ENCODE measurements around the gene FAM107A.

The FAM107A gene

DNA sequence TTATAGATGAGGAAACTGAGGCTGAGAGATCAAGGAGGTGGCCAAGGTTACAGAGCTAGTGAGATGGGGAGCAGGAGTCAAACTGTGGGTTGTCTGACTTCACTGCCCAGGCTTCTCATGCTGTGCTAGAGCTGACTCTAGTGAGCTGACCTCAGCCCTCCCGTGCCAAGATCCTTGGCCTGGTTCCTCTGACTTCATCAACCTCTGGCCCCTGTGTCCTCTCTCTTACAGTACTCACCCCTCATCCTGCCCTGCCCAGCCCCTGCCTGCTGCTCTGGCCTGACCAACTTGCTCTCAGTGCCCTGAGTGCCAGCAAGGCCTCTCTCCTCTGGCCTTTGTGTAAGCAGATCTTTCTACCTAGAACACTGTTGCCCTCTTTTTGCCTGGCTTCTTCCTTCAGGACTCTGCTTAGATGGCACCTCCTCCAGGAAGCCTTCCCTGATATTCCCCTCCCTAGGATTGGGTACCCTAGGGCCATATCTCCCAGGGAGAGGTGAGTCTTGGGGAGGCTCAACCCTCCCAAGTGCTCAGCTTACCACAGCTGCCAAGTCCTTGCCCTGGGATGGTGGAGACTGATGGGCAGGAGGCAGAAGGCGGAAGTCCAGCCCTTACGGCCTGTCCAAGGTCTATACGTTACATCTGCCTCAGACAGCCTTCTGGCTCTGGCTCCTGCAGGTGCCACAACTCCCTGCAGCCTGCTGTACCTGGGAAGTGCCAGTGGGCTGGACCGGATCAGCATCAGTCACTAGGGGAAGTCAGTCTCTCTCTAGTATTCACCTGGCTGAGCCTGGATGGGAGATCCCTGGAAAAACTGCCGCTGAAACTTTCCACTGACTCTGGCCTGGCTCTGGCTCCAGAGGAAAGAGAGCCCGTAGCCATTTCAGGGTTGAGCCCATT lies 36.3 kb upstream of the FAM107A start:
- DNase-seq, result no peak
- Histone ChIP-seq H3K36me3 (no peaks in the 10 kb centered on the region), H3K9me3 (no peaks in the 10 kb centered on the region), H3K27ac (no peak overlapping the region), H3K4me3 (no peak overlapping the region), H3K4me1 (no peaks in the 10 kb centered on the region), H3K27me3 (no peaks in the 10 kb centered on the region)
- TF ChIP-seq CTCF (IDR thresholded peaks at IDR 0.05), result no peak
- intact Hi-C loops (cut with DNase I; ENCODE audit: low total_unique reads), result no loop called here

GRCh38 chr3:58612830-58613229 lies 35.6 kb upstream of the FAM107A start:
- TF ChIP-seq CTCF (IDR thresholded peaks at IDR 0.05), result no peak
- Histone ChIP-seq H3K36me3 (no peaks in the 10 kb centered on the region), H3K27ac (no peak overlapping the region), H3K27me3 (no peaks in the 10 kb centered on the region), H3K4me3 (no peak overlapping the region), H3K4me1 (no peaks in the 10 kb centered on the region), H3K9me3 (no peaks in the 10 kb centered on the region)
- no peak for DNase-seq
- intact Hi-C loops (cut with DNase I; ENCODE audit: low total_unique reads), result no loop called here

- H3K27ac ChIP-seq, result no peak overlapping the region
Measured at GRCh38 chr3:58609990-58610389, 32.8 kb upstream of the FAM107A start.

DNA sequence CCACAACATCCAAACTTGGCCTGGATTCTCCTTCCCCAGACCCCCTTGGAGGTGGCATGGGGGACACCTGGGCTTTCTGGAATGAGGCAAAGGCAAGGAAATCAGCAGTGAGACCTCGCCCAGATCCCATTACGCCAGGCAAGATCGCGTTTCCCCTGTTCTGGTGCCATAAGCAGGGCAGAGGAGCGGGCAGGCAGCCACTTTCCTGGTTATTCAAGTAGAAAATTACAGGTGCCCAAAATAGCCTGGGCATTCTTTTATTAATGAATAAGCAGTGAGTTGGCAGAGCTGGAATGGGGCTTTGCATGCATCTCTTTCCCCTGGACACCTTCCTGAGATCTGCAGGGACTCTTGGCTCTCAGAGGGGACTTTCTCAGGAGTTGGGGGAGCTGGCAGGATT lies 31.5 kb upstream of the FAM107A start:
- H3K4me3 ChIP-seq, result no peak overlapping the region
- H3K36me3 ChIP-seq, result no peaks in the 10 kb centered on the region
- peaks cover 0 to 2% of the 10 kb centered on the region in 2 donors for H3K27me3 ChIP-seq
- no peak for TF ChIP-seq CTCF (IDR thresholded peaks at IDR 0.05)
- H3K4me1 ChIP-seq, result no peaks in the 10 kb centered on the region
- H3K9me3 ChIP-seq, result no peaks in the 10 kb centered on the region
- H3K27ac ChIP-seq, result no peak overlapping the region
- intact Hi-C loops (cut with DNase I; ENCODE audit: low total_unique reads), result no loop called here
- DNase-seq, result no peak

More at GRCh38 chr3:58609990-58610389, 32.8 kb upstream of the FAM107A start:
- Histone ChIP-seq H3K36me3 (no peaks in the 10 kb centered on the region), H3K4me3 (no peak overlapping the region), H3K9me3 (no peaks in the 10 kb centered on the region), H3K27me3 (no peaks in the 10 kb centered on the region), H3K4me1 (no peaks in the 10 kb centered on the region)
- intact Hi-C loops (cut with DNase I; ENCODE audit: low total_unique reads), result no loop called here
- no peak for DNase-seq
- no peak for TF ChIP-seq CTCF (IDR thresholded peaks at IDR 0.05)

DNA sequence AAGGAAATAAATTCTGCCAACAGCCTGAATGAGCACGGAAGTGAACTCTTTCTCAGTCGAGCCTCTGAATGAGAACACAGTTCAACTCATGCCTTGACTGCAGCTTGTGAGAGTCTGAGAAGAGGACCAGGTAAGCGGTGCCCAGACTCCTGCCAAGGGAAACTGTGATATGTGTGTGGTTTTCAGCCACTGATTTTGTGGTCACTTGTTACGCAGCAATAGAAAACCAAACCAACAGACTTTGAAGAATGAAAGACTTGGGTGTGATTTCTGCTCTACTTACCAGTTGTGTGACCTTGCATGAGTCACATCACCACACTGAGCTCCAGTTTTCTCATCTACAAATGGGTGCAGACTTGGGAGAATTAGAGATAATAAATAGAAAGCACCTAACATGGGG lies 30.6 kb upstream of the FAM107A start:
- intact Hi-C loops (cut with DNase I; ENCODE audit: low total_unique reads), result no loop called here
- Histone ChIP-seq H3K27me3 (peaks cover 0 to 7% of the 10 kb centered on the region in 2 donors), H3K4me3 (no peak overlapping the region), H3K9me3 (no peaks in the 10 kb centered on the region), H3K4me1 (no peaks in the 10 kb centered on the region), H3K27ac (no peak overlapping the region), H3K36me3 (no peaks in the 10 kb centered on the region)
- no peak for TF ChIP-seq CTCF (IDR thresholded peaks at IDR 0.05)
- DNase-seq, result no peak

Data from tibial artery (tissue), 4 donors.